GM19324 (cell line): ENCODE measurements around the gene AMPD3.

ENCODE experiments used
- ATAC-seq: cut with Tn5 transposase; IDR thresholded peaks from one replicate; pipeline ENCODE4 v1.9.1; 2021; ENCODE audit warnings: mild to moderate bottlenecking, moderate library complexity; ENCODE audit not compliant: unreplicated experiment, low FRiP score

Gene AMPD3

DNA sequence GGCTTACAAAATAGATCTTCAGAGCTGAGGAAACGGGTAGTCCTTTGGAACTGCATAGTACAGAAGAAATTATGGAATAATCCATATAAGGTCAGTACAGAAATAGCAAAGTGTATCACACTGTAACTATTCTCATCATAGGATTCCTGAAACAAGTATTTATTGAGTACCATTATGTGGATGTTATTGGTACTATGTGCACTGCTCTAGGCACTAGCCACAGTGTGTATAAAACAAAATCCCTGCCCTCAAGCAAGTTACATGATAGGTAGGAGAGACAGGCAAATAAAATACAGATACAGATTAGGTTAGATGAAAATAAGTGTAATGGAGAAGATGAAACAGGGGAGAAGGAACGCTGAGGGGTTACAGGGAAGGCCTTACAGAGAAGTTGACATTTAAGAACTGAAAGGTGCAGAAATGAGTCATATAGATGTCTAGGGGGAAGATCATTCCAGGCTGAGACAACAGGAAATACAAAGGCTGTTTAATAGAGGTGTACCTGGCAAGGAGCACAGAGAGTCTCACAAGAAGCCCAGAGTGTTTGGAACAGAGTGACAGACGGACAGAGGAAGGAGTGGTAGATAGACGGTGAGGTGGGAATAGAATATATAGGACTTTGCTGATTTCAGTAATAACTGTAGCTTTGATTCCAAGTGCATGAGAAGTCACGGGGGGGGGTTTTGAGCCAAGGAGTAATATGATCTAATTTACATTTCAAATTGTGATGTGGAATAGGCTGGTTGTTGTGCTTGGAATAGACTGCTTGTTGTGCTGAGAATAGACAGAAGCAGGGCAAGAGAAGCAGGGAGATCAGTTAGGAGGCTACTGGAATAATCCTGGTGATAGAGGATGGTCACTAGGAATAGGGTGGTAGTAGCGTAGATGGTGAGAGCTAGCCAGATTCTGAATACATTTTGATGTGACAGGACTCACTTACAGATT is 72.2 kb downstream of the AMPD3 start:
- no peak for ATAC-seq

- ATAC-seq: no peak
Observed at GRCh38 chr11:10528121-10528520, 73.1 kb downstream of the AMPD3 start.

DNA sequence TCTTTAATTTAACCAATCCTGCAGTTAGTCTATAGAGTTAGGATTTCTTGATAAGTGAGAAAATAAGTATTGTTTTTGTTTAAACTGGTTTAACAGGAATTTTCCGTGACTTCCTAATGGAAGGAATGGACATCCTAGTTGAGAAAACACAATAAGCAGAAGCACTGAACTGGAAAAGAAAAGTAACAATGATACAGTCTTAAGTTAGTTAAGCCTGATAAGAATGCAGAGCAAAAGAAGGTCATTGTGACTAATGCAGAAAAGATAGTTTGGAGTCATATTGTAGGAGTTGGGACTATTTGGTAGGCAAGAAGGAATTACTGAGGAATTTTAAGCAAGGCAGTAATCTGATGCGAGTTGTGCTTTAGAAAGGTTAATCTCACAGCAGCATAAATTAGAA is 74.2 kb downstream of the AMPD3 start:
- no peak for ATAC-seq

DNA sequence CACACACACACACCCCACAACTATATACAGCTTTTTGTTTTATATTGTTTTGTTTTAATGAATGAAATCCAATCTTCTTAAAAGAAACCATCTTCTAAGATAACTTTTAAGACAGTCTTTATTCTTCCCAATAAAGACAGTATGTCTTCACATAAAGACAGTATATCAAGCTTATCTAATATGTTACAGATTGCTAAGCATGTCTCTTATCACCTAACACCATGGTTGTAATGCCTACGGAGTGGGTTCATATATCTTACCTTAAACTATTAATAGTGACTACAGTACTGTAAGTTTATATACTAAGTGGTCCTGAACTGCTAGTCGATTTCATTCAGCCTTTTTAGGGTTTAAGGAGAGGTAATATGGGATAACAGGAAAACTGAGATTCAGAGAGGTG is 77.5 kb downstream of the AMPD3 start:
- ATAC-seq: no peak

DNA sequence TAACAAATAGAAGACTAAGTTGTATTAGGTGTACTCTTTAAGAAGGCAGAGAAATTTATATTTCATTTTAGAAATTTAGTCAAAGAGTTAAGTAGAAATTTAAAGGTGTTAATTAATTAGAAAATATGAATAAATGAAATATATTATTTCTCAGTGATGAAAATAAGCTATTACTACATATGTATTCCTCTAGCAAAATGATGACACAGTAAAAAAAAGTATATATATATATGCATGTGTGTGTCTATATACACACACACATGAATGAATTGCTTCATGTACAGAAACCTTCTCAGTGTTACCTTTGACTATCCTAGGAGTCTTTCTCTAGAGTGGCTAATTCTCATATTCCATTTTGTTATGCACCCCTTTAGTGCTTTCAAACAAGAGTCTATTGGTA is 78.3 kb downstream of the AMPD3 start:
- no peak for ATAC-seq

- ATAC-seq: no peak
Observed at GRCh38 chr11:10534316-10534715, 79.3 kb downstream of the AMPD3 start.

DNA sequence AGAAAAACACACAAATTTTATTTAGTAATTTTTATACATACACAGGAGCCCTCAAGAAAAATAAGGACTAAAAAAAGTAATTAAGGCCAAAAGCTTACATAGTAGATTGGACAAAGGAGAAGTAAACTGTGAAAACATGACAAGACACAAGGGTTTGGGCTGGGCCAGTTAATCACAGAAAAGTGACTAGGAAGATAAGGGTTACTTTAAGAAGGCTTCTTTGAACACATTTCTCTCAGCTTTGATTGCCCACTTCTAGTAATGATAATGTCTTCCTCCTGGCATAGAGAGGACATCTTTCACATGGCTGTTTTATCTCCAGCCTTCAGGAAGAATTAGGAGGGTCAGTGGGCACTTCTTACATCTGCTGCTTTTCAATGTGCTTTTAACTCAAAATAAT is 82.5 kb downstream of the AMPD3 start:
- no peak for ATAC-seq

- no peak for ATAC-seq
Observed at GRCh38 chr11:10538924-10539323, 83.9 kb downstream of the AMPD3 start.

DNA sequence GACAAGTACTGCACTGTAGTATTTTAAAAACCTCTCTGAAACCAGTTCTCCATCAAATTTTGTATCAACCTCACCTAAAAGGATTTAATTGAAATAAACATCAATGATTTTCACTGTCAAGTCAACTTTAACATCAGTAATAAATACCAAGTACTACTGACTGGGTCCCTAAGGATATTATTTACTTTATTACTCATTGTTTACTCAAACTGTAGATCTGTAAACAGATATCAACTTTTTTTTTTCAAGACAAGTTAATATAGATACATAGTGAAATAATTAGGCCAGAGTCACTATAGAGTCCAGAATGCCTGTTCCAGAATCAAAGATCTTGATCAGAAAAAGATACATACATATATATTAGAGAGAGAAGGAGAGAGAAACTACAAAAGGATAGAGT is 84.3 kb downstream of the AMPD3 start:
- ATAC-seq: no peak

- peak; percentile 35 for ATAC-seq
Observed at GRCh38 chr11:10540546-10540914, 85.5 kb downstream of the AMPD3 start.

- ATAC-seq: peak; percentile 99
Observed at GRCh38 chr11:10540915-10541560, 86.0 kb downstream of the AMPD3 start, which contains the start of gene RNF141. Gene RNF141, minus strand, starts transcription at chr11:10541187. Its CDS starts 7,029 bp downstream, at chr11:10534158.

GRCh38 chr11:10541561-10541930 is 86.5 kb downstream of the AMPD3 start:
- ATAC-seq: no peak

- no peak for ATAC-seq
Observed at GRCh38 chr11:10542776-10543175, 87.7 kb downstream of the AMPD3 start.

DNA sequence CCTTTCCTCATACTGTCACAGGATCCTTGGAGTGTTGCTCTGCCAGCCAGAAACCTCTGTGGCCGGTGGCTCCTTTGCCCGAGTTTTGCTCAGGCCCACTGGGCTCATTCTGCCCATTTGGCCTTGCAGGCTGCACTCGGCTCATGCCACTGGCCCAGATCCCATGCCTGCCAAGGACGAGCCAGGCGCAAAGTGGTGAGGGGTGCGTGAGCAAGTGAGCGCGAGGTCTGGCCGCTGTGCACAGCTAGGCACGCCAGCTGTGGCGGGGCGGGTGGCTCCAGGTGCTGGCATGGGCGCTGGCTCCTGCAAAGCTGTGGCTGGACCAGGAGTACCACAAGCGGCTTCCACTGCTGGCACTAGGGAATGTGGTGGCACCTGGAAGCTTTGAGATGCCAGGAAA is 88.7 kb downstream of the AMPD3 start:
- no peak for ATAC-seq

- ATAC-seq: no peak
Observed at GRCh38 chr11:10544491-10545465, 89.7 kb downstream of the AMPD3 start.

DNA sequence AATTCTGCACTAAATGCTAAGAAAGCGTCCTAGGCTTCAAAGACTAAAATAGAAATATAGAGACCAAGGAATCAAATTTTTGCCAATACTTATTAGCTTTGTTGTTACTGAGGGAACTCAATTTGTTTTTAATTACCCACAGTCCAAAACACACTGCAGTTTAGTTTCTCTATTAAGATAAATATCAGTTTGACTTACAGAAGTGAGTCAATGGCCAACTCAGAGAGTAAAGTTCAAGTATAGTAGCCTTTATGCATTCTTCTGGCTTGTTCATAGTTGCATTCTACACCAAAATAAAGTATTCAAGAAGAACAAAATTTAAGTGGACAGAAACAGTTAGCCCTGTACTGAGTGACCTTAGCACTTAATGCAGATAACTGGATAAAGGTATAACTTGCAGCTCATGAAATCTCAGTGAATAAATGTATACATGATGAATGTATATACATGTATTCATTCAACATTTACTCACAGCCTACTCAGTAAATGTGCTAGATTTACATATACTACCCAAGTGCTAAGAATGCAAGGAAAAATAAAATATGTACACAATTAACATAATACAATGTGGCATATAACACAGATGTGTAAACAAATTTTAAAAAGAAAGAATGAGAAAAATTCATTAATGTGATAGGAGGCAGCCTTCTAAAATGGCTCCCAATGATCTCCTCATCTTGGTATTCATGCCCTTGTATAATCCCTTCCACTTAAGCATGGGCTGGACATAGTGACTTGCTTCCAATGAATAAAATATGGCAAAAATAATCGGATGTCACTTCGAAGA is 95.6 kb downstream of the AMPD3 start:
- no peak for ATAC-seq

DNA sequence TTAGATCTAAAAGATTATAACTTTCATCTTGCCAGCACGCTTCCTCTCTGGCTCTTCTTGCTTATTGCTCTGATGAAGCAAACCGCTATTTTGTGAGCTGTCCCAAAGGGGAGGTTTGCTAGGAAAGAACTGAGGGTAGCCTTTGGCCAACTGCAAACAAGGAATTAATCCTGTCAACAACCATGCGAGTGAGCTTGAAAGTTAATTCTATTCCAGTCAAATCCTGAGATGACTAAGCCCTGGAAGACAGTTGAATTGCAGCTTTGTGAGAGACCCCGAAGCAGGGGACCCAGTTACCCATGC is 96.2 kb downstream of the AMPD3 start:
- no peak for ATAC-seq

DNA sequence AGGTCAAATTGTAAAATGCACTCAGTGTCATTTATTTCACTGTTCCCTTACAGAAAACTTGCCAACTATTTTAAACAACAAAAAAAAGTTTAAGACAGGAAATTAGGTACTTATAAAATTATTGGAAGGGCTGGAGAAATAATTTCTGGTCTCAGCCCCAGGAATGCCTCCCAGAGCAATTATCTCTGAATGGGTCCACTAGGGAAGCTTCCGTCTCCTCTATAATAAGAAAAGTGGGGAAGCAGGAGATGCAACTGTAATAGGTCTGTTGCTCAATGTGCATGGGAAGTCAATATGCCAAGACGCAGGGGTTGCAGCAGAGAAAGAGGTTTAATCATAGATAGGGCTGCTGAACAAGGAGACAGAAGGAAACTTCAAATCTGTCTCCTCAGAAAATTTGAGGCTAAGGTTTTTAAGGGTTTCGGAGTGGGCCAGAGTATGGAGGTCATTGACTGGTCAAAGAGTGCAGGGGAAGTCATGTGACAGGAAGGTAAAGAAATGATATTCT is 96.8 kb downstream of the AMPD3 start:
- ATAC-seq: no peak

GRCh38 chr11:10556590-10556989 is 101.5 kb downstream of the AMPD3 start:
- no peak for ATAC-seq
